DOHH2 (cell line): ENCODE measurements around the gene RCOR1.

ENCODE experiments used
- H3F3A ChIP-seq: fragments of 200-600 bp; sonication (generic), shearing (Covaris generic); 2 replicates; pipeline ENCODE4 v1.6.0; 2016; ENCODE audit warnings: antibody characterized with exemption, mild to moderate bottlenecking; ENCODE audit not compliant: control insufficient read depth, insufficient read depth
- H3K27ac ChIP-seq: fragments of 200-600 bp; sonication (generic); 2 replicates; pipeline ENCODE4 v1.5.1; 2014; ENCODE audit warnings: low read depth, mild to moderate bottlenecking, low read length, moderate library complexity
- H3K27me3 ChIP-seq: fragments of 200-600 bp; sonication (generic); 2 replicates; pipeline ENCODE4 v1.6.1; 2014; ENCODE audit warnings: mild to moderate bottlenecking, low read length, mixed read lengths; ENCODE audit not compliant: control insufficient read depth
- H3K36me3 ChIP-seq: fragments of 200-600 bp; sonication (generic); 2 replicates; pipeline ENCODE4 v1.6.1; 2014; ENCODE audit warnings: mild to moderate bottlenecking, low read length, moderate library complexity, mixed read lengths; ENCODE audit not compliant: control insufficient read depth
- H3K4me1 ChIP-seq: fragments of 200-600 bp; sonication (generic); 2 replicates; pipeline ENCODE4 v1.6.1; 2014; ENCODE audit warnings: mild to moderate bottlenecking, low read length, mixed read lengths; ENCODE audit not compliant: control insufficient read depth
- H3K4me2 ChIP-seq: fragments of 200-600 bp; sonication (generic); 2 replicates; pipeline ENCODE4 v1.6.0; 2014; ENCODE audit warnings: mild to moderate bottlenecking, low read length, moderate library complexity
- H3K4me3 ChIP-seq: fragments of 200-600 bp; sonication (generic); 2 replicates; pipeline ENCODE4 v1.5.1; 2014; ENCODE audit warnings: mild to moderate bottlenecking, low read length, mixed read lengths
- H3K79me2 ChIP-seq: fragments of 200-600 bp; sonication (generic); 2 replicates; pipeline ENCODE4 v1.6.1; 2014; ENCODE audit warnings: mild to moderate bottlenecking, low read length, mixed read lengths; ENCODE audit not compliant: control insufficient read depth
- H3K9me2 ChIP-seq: fragments of 200-600 bp; sonication (generic); replicated peaks from 2 replicates; pipeline ENCODE4 v1.6.1; 2014; ENCODE audit warnings: mild to moderate bottlenecking, low read length, mixed read lengths; ENCODE audit not compliant: control insufficient read depth
- H3K9me3 ChIP-seq: fragments of 200-600 bp; sonication (generic); 2 replicates; pipeline ENCODE4 v1.6.1; 2014; ENCODE audit warnings: antibody characterized with exemption, low read length, mixed read lengths; ENCODE audit not compliant: control insufficient read depth, insufficient read depth
- H4K20me1 ChIP-seq: fragments of 200-600 bp; sonication (generic); 2 replicates; pipeline ENCODE4 v1.6.0; 2014; ENCODE audit warnings: low read depth, mild to moderate bottlenecking, antibody characterized with exemption, low read length, moderate library complexity; ENCODE audit not compliant: control insufficient read depth, insufficient read depth
- CTCF ChIP-seq: fragments of 200-600 bp; sonication (generic); IDR thresholded peaks from one replicate; pipeline ENCODE4 v1.5.1; 2014; ENCODE audit warnings: antibody characterized with exemption, mild to moderate bottlenecking, low read depth, low read length; ENCODE audit not compliant: poor library complexity, severe bottlenecking
- EZH2phosphoT487 ChIP-seq: fragments of 200-600 bp; sonication (generic); IDR thresholded peaks from 2 replicates; pipeline ENCODE4 v1.6.1; 2017; ENCODE audit warnings: borderline replicate concordance, mild to moderate bottlenecking, antibody characterized with exemption, low read length, moderate library complexity, mixed read lengths

RCOR1 gene

DNA sequence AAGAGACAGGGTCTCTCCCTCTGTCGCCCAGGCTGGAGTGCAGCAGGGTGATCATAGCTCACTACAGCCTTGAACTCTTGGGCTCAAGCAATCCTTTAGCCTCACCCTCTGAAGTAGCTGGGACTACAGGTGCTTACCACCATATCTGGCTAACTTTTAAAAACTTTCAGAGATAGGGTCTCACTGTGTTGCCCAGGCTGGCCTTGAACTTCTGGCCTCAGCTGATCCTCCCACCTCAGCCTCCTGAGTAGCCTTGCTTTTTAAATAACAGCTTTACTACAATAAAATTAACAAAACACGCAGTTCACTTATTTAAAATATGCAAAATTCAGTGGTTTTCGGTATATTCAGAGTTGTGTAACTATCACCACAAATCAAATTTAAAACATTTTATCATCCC lies 79.0 kb downstream of the RCOR1 start:
- no peaks in the 10 kb centered on the region for H3K9me2 ChIP-seq
- peaks cover 84% of the 10 kb centered on the region for H3K79me2 ChIP-seq
- H3K9me3 ChIP-seq = peaks cover 8% of the 10 kb centered on the region; the same call in 1 of the 2 replicates
- H3K4me3 ChIP-seq = no peak overlapping the region
- H3F3A ChIP-seq = peaks cover 9% of the 10 kb centered on the region; the same call in 1 of the 2 replicates
- H3K4me2 ChIP-seq = no peak overlapping the region
- peaks cover 7% of the 10 kb centered on the region for H3K36me3 ChIP-seq
- H4K20me1 ChIP-seq = no peaks in the 10 kb centered on the region
- peaks cover 42% of the 10 kb centered on the region for H3K4me1 ChIP-seq
- TF ChIP-seq CTCF = no peak
- no peak for TF ChIP-seq EZH2phosphoT487
- H3K27ac ChIP-seq = no peak overlapping the region
- H3K27me3 ChIP-seq = no peaks in the 10 kb centered on the region

- no peak overlapping the region for H3K4me2 ChIP-seq
- TF ChIP-seq CTCF (no peak), EZH2phosphoT487 (no peak)
- H3K4me3 ChIP-seq = no peak overlapping the region
- peaks cover 8% of the 10 kb centered on the region; the same call in 1 of the 2 replicates for H3K9me3 ChIP-seq
- no peaks in the 10 kb centered on the region for H4K20me1 ChIP-seq
- H3K79me2 ChIP-seq = peaks cover 76% of the 10 kb centered on the region
- H3F3A ChIP-seq = peaks cover 9% of the 10 kb centered on the region; the same call in 1 of the 2 replicates
- no peaks in the 10 kb centered on the region for H3K27me3 ChIP-seq
- no peaks in the 10 kb centered on the region for H3K9me2 ChIP-seq
- peaks cover 38% of the 10 kb centered on the region for H3K4me1 ChIP-seq
- peaks cover 7% of the 10 kb centered on the region for H3K36me3 ChIP-seq
- H3K27ac ChIP-seq = no peak overlapping the region
Observed at GRCh38 chr14:102672410-102672960, 80.0 kb downstream of the RCOR1 start.

DNA sequence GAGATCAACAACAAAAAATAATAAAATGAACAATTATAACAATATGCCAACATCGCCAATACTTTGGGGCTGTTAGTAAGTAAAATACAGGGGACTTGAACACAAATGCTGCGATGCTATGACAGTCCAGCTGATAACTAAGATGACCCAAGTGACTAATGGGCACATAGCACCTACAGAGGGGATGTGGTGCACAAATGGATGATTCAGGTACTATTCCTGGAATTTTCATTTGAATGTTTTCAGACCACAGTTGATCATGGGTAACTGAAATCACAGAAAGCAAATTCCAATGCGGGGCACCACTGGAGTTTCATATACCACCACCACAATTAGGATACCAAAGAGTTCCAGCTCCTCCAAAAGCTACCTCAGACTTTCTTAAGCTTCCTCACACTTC lies 82.9 kb downstream of the RCOR1 start:
- peaks cover 9% of the 10 kb centered on the region for H3F3A ChIP-seq
- H3K27ac ChIP-seq = no peak overlapping the region
- H3K4me3 ChIP-seq = no peak overlapping the region
- peaks cover 19% of the 10 kb centered on the region for H3K4me1 ChIP-seq
- no peak for TF ChIP-seq CTCF
- TF ChIP-seq EZH2phosphoT487 = no peak
- H3K36me3 ChIP-seq = peaks cover 7% of the 10 kb centered on the region
- no peaks in the 10 kb centered on the region for H3K9me2 ChIP-seq
- H3K4me2 ChIP-seq = no peak overlapping the region
- H3K79me2 ChIP-seq = peaks cover 71% of the 10 kb centered on the region
- H3K27me3 ChIP-seq = no peaks in the 10 kb centered on the region
- peaks cover 8% of the 10 kb centered on the region; the same call in 1 of the 2 replicates for H3K9me3 ChIP-seq
- no peaks in the 10 kb centered on the region for H4K20me1 ChIP-seq
